Epithelial cell of prostate (primary cell): ENCODE results near the gene PA2G4.

Experiments used
- DNase-seq: peaks from one replicate; pipeline ENCODE4 v3.0.0-alpha.2; 2011; ENCODE audit warnings: low read depth, low spot score
- H3K27ac ChIP-seq: fragments of 450-650 bp; 2 replicates; pipeline ENCODE4 v1.5.1; 2017; ENCODE audit warnings: mild to moderate bottlenecking

Gene PA2G4

GRCh38 chr12:56162468-56163290, 58.3 kb downstream of the PA2G4 start:
- H3K27ac ChIP-seq = peak overlapping the region; percentile 94
- DNase-seq = no peak
